ENCODE measurements around the gene PSMD14.
"Not testable (repeated sequence)": the region's sequence is repeated elsewhere in the genome, so short reads cannot be mapped to it uniquely, and the experiment has no call there.

PSMD14 gene
- total RNA-seq: 26.2 to 244 (median 61.7) reads per million in 9 experiments

DNA sequence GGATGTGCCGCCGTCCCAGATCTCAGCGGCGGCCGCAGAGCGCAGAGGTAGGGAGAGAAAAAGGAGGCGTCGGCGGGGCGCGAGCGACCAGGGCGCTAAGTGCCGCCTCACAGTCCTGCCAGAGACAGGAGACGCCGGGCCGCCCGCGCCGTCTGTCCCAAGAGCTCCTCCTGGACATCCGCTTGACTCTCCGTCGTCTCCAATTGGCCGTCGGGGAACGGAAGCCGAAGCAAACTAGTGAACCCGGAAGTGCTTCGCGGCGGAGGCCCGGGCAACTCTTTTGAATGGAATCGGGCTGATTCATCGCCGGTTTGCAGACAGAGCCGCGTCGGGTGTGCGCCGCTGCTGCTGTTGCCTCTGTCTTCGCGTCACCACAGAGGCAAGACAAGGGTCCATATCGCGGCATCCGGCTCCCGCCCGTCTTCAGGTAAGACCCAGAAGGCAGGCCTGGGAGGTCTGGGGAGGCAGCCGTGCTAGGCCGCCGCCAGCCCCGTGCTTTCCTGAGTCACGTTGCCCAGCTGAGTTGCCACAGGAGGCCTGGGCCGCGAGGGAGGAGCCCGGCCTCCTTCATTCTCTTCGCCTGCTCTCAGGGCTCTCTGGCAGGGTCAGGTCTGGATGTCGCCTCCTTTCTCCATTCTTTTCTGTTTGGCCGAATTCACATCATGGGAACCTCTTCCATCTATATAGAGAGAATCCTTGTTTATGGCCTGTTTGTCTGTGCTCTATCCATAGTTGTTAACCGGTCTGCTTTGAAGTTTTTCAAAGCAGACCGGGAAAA, at the start of gene PSMD14:
PSMD14 (plus strand) TSS at position 248 of the 778 bp plus-strand sequence. CDS start 10,401 bp downstream, outside the sequence.
- H3K27ac Mint-ChIP-seq: peak within 1 kb of the TSS; percentile 97 to 99
- ATAC-seq (replicated peaks) (peak; percentile 88), DNase-seq (peak; percentile 78 to 81 (median 79))
- peaks cover 11% of the 10 kb centered on the region for H3K36me3 Mint-ChIP-seq (ENCODE audit: insufficient read depth)
- peak within 1 kb of the TSS; percentile 96 to 98 for H3K4me3 Mint-ChIP-seq
- H3K4me1 Mint-ChIP-seq (ENCODE audit: low read depth in 2 of 2): peaks cover 27 to 39% of the 10 kb centered on the region in 2 donors
- no peaks in the 10 kb centered on the region for H3K9me3 Mint-ChIP-seq
- H3K27me3 Mint-ChIP-seq: peaks cover 1 to 4% of the 10 kb centered on the region in 2 donors

DNA sequence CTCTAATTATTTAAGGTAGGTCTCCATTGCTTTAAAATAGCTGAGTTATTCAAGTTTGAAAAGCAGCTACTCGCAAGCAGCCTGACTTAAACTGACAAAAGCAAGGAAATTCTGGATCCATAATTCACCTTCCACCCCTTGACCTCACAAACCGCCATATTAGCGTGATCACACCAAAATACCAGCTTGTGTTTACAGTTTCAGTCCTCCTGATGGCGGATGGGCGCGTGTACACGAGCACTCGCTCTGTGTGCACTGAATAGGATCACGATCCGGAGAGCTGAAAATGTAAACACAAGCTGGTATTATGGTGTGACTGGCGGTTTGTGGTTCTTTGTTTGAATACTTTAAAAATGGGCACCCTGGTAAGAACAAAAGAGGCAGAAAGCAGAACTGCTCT, 42.4 kb upstream of the PSMD14 start:
- no peaks in the 10 kb centered on the region for H3K36me3 Mint-ChIP-seq (ENCODE audit: insufficient read depth)
- H3K27ac Mint-ChIP-seq: no peak overlapping the region
- ATAC-seq (replicated peaks) (no peak), DNase-seq (no peak)
- H3K27me3 Mint-ChIP-seq: no peaks in the 10 kb centered on the region
- H3K4me3 Mint-ChIP-seq: no peak overlapping the region
- no peaks in the 10 kb centered on the region for H3K4me1 Mint-ChIP-seq (ENCODE audit: low read depth in 2 of 2)
- no peaks in the 10 kb centered on the region for H3K9me3 Mint-ChIP-seq

DNA sequence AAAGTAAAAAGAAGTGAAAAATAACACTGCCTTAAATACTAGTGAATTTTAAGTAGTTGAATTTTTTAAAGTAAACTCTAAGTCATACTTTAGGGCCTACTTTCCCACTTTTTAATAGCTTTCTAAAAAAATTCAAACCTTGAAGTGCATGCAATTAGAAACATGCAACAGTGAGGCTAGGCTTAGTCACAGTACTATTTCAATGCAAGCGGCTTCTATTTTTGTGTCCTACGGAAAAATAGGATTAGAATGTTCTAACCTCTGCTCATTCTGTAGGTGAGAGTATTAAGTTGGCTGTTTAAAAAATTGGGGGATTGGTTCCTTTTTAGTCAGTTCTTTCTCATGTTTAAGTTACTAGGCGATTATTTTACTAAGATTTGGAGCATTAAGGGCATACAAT, 39.1 kb upstream of the PSMD14 start:
- Mint-ChIP-seq H3K27me3 (peaks cover 5 to 11% of the 10 kb centered on the region in 2 donors), H3K4me3 (no peak overlapping the region), H3K27ac (no peak overlapping the region), H3K4me1 (ENCODE audit: low read depth in 2 of 2) (peaks cover 2 to 3% of the 10 kb centered on the region in 2 donors), H3K9me3 (no peaks in the 10 kb centered on the region), H3K36me3 (ENCODE audit: insufficient read depth) (no peaks in the 10 kb centered on the region)
- ATAC-seq (replicated peaks) (no peak), DNase-seq (no peak)

DNA sequence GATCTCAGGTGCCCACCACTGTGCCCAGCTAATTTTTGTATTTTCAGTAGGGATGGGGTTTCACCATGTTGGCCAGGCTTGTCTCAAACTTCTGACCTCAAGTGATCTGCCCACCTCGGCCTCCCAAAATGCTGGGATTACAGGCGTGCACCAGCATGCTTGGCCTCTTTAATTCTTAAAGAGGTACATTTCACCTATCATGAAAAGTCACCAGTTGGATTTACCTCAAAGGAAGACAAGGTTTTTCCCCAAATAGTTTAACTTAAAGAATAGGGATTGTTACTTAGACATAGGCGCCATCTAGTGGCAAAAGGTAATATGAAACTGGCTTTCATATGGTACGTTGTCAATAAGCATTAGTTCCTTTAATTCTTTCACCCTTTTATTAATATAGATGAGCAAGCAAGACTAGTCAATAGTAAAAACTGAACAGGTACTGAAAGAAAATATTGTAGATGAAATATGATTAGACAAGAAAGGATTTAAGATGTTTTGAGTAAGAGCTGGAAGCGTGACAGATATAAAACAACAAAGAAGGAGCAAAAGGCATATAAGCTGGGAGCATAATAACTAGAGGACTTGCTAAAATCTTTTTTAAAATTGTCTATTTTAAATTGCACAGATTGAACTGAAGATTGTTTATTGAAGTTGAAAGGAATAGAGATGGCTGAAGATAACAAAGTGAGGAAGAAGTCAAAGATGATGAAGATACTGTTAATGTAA, 35.0 kb upstream of the PSMD14 start:
- DNase-seq (peak; percentile 42 to 51 (median 46)), ATAC-seq (replicated peaks) (peak; percentile 67)
- Mint-ChIP-seq H3K9me3 (no peaks in the 10 kb centered on the region), H3K4me3 (no peak overlapping the region), H3K27me3 (peaks cover 19 to 20% of the 10 kb centered on the region in 2 donors), H3K36me3 (ENCODE audit: insufficient read depth) (no peaks in the 10 kb centered on the region), H3K27ac (no peak overlapping the region), H3K4me1 (ENCODE audit: low read depth in 2 of 2) (peaks cover 2 to 3% of the 10 kb centered on the region in 2 donors)

DNA sequence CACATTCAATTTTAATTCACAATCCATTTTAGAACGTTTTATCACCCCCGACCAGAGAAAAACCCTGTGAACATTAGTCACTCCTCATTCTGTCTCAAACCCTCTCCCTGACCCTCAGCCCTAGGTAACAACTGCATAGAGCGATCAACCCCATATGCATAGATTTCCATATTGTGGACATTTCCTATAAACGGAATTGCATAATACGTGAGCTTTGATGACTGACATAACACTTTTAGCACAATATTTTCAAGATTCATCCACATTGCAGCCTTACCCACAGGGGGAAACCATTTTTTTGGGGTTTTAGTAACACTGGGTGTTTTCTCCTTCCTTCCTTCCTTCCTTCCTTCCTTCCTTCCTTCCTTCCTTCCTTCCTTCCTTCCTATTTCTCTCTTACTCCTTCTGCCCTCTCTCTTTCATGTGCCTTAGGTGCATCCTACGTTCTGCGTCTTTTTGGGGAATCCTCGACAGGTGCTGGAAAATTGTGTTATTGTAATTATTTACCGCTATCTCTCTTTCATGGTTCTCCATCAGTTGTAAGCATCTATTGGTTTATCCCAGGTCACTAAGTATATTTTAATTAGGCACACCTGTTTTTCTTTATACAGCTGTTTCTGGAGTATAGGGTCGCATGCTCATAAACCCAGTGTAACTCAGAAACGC, 29.5 kb upstream of the PSMD14 start:
- not testable (repeated sequence) for ATAC-seq (replicated peaks); H3K4me1 Mint-ChIP-seq (ENCODE audit: low read depth in 2 of 2); H3K27ac Mint-ChIP-seq; H3K9me3 Mint-ChIP-seq; H3K4me3 Mint-ChIP-seq; H3K36me3 Mint-ChIP-seq (ENCODE audit: insufficient read depth)
- H3K27me3 Mint-ChIP-seq: peaks cover 11 to 13% of the 10 kb centered on the region in 2 donors
- peak in 2 of 3 experiments; percentile 4 to 25 for DNase-seq

DNA sequence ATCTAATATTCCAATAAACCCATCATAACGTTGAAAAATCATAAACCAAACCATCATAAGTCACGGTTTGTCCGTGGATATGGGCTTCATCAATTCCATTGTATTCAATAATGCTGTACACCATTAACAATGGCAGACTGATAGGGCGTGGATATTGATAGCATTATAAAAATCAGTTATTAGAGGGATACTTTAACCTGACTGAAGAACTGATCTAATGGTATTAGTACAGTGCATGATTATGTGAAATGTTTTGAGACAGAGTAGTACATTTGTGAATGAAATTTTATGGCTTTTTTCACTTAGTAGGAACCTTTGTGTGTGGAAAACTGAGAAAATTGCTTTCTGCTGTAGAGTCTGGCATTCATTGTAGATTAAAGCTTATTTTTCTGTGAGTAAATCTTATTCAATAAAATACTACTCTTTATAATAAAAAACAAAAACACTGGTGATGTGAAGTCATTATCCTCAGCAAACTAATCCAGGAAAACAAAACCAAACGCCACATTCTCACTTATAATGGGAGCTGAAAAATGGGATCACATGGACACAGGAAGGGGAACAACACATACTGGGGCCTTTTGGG, 28.9 kb upstream of the PSMD14 start:
- ATAC-seq (replicated peaks); H3K9me3 Mint-ChIP-seq; H3K36me3 Mint-ChIP-seq (ENCODE audit: insufficient read depth); H3K4me3 Mint-ChIP-seq; H3K4me1 Mint-ChIP-seq (ENCODE audit: low read depth in 2 of 2); H3K27ac Mint-ChIP-seq; DNase-seq: not testable (repeated sequence)
- peaks cover 10 to 17% of the 10 kb centered on the region in 2 donors for H3K27me3 Mint-ChIP-seq

DNA sequence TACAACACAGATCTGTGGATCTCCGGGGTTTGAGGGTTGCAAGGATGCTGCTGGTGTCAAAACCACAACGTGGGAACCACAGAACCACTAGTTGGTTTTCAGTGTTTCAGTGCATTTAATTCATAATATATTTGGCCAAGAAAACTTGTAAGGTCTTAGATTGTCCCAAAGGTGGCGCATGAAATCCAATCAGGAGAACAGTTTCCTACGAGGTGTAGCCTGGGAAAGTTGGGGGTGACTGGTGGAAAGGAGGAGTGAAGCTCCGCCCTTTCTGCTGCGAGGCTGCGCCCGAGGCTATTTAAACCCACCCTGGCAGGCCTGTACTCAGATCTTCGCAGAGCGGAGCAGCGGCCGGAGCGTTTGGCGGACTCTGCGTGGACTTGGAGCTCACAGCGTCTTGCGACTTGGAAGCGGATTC, 27.3 kb upstream of the PSMD14 start:
- H3K4me3 Mint-ChIP-seq; H3K4me1 Mint-ChIP-seq (ENCODE audit: low read depth in 2 of 2); ATAC-seq (replicated peaks); H3K27ac Mint-ChIP-seq; H3K9me3 Mint-ChIP-seq; H3K36me3 Mint-ChIP-seq (ENCODE audit: insufficient read depth): not testable (repeated sequence)
- DNase-seq: peak; percentile 27 to 30 (median 28)
- H3K27me3 Mint-ChIP-seq: peaks cover 19 to 27% of the 10 kb centered on the region in 2 donors

DNA sequence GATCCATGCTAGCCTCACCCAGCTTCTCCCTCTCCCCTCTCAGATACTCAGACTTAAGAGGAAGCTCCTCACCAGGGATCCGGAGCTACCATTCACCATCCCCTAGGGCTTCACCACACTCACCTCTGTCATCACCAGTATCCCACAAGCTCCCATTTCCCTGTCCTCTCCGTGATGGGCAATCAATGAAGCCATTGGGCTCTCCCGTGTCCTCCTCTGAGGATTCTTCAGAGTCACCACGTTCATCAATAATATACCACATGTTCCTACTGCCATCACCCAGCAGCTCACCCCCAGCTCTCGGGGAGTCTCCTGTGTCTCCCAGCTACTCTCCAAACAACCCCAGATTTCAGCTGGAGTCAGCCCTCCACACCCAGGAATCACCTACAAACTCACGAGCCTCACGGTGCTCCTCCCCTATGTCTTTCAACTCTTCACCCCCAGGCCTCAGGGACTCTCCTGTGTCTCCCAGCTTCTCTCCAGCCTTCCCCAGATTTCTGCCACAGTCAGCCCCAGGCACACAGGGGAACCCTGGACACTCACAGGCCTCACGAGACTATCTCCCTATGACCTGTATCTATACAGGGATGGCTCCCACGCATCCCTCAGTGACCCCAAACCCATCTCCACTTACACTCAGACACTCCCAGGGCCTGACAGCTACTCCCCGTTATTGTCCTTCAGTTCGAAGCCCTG, 26.5 kb upstream of the PSMD14 start:
- H3K36me3 Mint-ChIP-seq (ENCODE audit: insufficient read depth): not testable (repeated sequence)

DNA sequence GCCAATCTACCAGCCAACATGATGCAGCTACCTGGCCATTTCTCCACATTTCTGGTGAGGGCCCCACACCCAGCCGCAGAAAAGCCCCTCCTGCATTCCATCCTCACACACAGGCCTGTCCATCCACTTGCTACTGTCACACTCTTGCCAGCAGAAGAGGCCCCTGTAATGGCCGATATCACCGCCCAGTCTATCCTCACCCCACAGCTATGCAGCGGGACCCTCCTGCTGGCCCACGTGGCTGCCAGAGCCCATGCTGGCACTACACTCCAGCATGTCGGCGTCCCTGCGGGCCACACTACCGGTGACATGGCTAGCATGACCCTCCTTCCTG, 25.9 kb upstream of the PSMD14 start:
- H3K27ac Mint-ChIP-seq; ATAC-seq (replicated peaks); H3K4me1 Mint-ChIP-seq (ENCODE audit: low read depth in 2 of 2); DNase-seq; H3K9me3 Mint-ChIP-seq; H3K4me3 Mint-ChIP-seq; H3K36me3 Mint-ChIP-seq (ENCODE audit: insufficient read depth): not testable (repeated sequence)
- H3K27me3 Mint-ChIP-seq: peaks cover 32 to 33% of the 10 kb centered on the region in 2 donors

More for the DNA sequence above, 26.5 kb upstream of the PSMD14 start:
- not testable (repeated sequence) for H3K9me3 Mint-ChIP-seq; H3K4me1 Mint-ChIP-seq (ENCODE audit: low read depth in 2 of 2); H3K27ac Mint-ChIP-seq; H3K4me3 Mint-ChIP-seq; DNase-seq; ATAC-seq (replicated peaks)
- H3K27me3 Mint-ChIP-seq: peaks cover 27 to 31% of the 10 kb centered on the region in 2 donors

DNA sequence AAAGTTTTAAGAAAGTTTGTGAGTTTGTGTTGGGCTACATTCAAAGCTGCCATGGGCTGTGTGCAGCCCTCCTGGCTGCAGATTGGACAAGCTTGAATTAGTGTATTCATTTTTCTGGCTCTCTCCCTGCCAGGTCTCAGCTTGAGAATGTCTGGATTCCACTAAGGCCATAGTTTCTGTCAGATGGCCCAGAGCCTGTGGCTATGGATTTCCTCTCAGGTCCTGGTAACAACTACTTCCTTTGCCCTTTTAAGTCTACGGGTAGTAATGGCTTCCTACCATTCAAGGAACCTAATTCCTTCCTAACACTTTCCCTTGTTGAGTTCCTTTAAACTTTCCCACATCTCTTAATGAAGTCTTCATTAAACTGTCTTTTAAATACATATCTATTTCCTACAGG, 24.3 kb upstream of the PSMD14 start:
- Mint-ChIP-seq H3K4me1 (ENCODE audit: low read depth in 2 of 2) (no peaks in the 10 kb centered on the region), H3K36me3 (ENCODE audit: insufficient read depth) (no peaks in the 10 kb centered on the region), H3K27me3 (peaks cover 44 to 49% of the 10 kb centered on the region in 2 donors), H3K4me3 (no peak overlapping the region), H3K27ac (no peak overlapping the region), H3K9me3 (no peaks in the 10 kb centered on the region)
- DNase-seq (no peak), ATAC-seq (replicated peaks) (no peak)

DNA sequence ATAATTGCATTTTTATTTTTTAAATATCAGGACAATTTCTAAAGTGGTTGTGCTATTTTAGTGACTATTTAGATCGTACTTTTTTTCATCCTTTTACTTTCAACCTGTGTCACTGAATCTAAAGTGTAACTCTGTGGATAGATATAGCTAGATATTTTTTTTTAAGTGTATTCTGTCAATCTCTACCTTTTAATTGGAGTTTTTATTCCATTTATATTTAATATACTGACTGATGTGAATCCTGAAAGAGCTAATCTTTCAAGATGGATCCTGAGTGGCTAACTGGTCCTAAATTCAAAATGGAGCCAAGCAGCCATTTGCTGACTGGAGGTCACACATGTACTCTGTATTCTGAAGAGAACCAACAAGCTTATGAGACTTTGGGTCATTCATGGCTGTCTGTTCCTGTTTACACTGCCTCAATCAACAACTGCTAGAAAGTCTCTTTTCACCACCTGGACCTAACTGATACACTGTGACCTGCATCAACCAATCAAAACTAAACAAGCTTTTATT, 4.6 kb upstream of the PSMD14 start:
- Mint-ChIP-seq H3K36me3 (ENCODE audit: insufficient read depth) (peaks cover 10% of the 10 kb centered on the region), H3K4me1 (ENCODE audit: low read depth in 2 of 2) (peaks cover 7 to 13% of the 10 kb centered on the region in 2 donors), H3K9me3 (no peaks in the 10 kb centered on the region), H3K27me3 (peaks cover 27 to 29% of the 10 kb centered on the region in 2 donors), H3K4me3 (no peak overlapping the region), H3K27ac (no peak overlapping the region)
- DNase-seq (no peak), ATAC-seq (replicated peaks) (no peak)

DNA sequence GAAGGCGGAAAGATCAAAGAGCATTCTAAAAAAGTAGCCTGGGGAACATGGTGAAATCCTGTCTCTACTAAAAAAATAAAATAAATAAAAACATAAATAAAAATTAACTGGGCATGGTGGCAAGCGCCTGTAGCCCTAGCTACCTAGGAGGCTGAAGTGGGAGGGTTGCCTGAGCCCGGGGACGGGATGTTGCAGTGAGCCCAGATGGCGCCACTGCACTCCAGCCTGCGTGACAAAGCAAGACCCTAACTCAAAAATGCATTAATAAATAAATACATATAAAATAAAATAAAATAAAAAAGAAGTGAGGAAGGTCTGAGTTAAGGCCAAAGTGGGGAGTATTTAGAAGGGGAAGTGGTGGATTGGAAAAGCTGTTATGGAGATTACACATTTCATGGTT, 1.3 kb upstream of the PSMD14 start:
- H3K9me3 Mint-ChIP-seq: no peaks in the 10 kb centered on the region
- H3K4me1 Mint-ChIP-seq (ENCODE audit: low read depth in 2 of 2): peaks cover 20 to 29% of the 10 kb centered on the region in 2 donors
- no peak overlapping the region for H3K27ac Mint-ChIP-seq
- H3K36me3 Mint-ChIP-seq (ENCODE audit: insufficient read depth): peaks cover 11% of the 10 kb centered on the region
- DNase-seq (no peak), ATAC-seq (replicated peaks) (no peak)
- H3K4me3 Mint-ChIP-seq: peak overlapping the region; percentile 96 to 98
- peaks cover 14 to 16% of the 10 kb centered on the region in 2 donors for H3K27me3 Mint-ChIP-seq
